ENCODE measurements around the gene CRIP3.
"Not testable (repeated sequence)": the region's sequence is repeated elsewhere in the genome, so short reads cannot be mapped to it uniquely, and the experiment has no call there.

The CRIP3 gene, protein sequence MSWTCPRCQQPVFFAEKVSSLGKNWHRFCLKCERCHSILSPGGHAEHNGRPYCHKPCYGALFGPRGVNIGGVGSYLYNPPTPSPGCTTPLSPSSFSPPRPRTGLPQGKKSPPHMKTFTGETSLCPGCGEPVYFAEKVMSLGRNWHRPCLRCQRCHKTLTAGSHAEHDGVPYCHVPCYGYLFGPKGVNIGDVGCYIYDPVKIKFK

GRCh38 chr6:43308101-43308989, at the start of gene CRIP3:
Gene CRIP3 (minus strand): TSS chr6:43308826. CDS start chr6:43308792, 34 bp downstream.
- DNase-seq (ENCODE audit: insufficient read length, low spot score): no peak

DNA sequence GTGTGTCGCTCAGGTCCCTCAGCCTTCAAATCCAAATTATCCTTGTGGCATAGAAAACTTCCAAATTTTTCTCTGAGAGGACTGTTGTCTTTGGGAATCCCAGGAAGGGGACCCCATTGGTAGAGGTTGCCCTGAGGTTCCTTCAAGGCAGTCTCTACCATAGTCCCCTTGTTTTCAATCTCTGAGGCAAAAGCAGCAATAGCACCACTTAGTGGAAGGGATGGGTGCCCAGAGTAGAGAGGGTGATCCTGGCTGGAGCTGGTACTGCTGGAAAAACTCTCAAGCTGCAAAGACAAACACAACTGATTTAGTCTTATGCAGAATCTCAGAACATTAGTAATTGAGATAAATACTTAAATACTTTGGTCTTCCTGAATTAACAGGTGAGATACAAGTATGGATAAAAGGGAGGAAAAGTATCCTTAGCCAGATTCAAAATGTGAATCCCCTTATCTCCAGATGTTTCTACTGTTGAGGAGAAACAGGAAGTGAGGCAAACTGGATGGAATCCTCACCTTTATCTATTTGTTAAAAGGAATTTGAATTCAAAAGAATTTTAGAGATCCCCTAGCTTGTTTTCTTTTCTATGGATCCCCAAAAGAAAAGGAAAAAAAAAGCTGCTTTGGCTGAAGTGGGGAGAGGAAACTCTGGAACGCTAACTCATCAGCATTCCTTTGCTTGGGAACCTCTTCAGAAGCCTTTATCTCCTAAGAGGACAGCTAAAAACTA, 47.4 kb upstream of the CRIP3 start:
- peak; percentile 29 for DNase-seq (ENCODE audit: insufficient read length, low spot score)
- no peak for FAIRE-seq

More at GRCh38 chr6:43308101-43308989, at the start of gene CRIP3:
- no peak for FAIRE-seq

GRCh38 chr6:43351951-43352350, 43.3 kb upstream of the CRIP3 start:
- not testable (repeated sequence) for DNase-seq (ENCODE audit: insufficient read length, low spot score); FAIRE-seq

DNA sequence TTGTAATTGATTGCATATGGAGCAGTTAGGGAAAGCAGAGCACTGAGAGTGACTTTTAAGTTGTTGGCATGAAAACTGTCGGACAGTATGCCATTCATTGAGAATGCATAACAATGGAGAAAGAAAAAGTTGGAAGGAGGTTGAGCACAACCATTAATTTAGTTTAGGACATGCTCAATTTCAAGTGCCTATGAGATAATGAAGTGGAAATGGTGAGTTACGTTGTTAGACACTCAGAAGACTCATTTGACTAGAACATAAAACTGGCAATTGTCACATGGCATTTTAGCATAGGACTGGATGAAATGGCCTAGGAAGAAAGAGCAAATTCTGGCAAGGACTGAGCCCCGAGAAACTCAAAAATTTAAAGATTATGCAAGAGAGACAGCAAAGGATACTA, 38.8 kb upstream of the CRIP3 start:
- DNase-seq (ENCODE audit: insufficient read length, low spot score): no peak
- no peak for FAIRE-seq

GRCh38 chr6:43347021-43347420, 38.4 kb upstream of the CRIP3 start:
- no peak for FAIRE-seq

DNA sequence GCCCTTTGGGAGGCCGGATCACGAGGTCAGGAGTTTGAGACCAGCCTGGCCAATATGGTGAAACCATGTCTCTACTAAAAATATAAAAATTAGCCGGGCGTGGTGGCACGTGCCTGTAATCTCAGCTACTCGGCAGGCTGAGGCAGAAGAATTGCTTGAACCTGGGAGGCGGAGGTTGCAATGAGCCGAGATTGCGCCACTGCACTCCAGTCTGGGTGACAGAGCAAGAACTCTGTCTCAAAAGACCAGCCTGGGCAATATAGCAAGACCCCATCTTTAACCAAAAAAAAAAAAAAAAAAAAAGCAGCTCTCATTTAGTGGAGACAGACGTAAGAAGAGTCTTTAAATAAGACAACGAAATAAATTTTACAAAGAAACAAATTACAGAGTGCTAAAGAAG, 37.6 kb upstream of the CRIP3 start:
- not testable (repeated sequence) for FAIRE-seq; DNase-seq (ENCODE audit: insufficient read length, low spot score)

More at GRCh38 chr6:43347021-43347420, 38.4 kb upstream of the CRIP3 start:
- no peak for DNase-seq (ENCODE audit: insufficient read length, low spot score)

DNA sequence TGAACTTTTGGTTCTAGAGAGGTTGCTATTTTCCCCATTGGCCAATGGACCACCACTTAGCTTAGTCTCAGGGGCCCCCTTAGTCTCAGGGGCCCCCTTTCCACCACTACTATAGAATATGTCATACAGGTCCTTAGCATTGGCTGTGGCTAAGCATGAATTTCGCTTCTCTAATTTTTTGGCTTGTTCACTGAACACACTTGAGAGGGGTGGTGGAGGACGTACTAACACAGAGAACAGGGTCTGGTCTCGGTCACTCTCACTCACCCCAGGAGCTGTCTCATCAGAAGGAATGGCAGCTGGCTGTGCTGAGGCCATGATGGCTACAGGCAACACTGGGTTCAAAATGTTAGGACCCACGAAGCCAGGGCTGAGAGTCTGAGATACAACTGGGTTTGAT, 30.5 kb upstream of the CRIP3 start:
- no peak for DNase-seq (ENCODE audit: insufficient read length, low spot score)
- no peak for FAIRE-seq

DNA sequence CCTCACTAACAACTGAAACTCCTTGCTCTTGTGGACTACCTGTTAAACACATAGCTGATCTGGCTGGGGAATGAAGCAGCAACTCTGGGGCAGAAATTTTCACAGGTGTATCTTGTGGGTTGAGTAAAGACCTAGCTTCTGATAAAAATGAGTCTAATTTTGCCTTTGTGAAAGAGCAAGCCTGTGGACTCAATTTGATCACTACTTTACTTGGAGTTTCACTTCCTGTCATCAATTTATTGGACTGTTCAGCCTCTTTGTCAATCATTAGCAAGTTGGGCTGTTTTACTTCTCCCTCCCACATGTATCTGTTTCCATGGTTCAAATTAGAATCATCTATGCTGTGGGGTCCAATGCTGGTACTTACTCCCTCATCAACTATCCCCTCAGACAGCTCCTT, 29.6 kb upstream of the CRIP3 start:
- DNase-seq (ENCODE audit: insufficient read length, low spot score) (no peak), FAIRE-seq (no peak)

DNA sequence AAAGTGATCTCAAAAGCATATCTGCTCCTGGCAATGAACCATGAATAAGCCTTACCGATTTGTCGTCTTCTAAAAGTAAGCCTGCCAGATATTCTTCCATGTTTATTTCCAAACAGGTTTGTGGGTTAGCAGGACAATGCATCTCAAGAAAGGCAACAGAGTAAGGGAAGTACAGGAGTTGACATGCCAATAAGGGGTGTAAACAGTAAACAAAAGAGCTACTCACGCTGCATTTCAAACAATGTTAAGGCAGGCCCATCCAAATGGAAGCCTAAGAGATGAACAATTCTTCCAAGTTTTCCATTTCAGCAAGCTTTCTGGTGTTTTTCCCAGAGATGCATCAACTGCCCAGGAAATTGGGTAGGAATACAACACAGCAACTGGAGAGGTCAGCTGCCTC, 27.8 kb upstream of the CRIP3 start:
- no peak for DNase-seq (ENCODE audit: insufficient read length, low spot score)
- no peak for FAIRE-seq

DNA sequence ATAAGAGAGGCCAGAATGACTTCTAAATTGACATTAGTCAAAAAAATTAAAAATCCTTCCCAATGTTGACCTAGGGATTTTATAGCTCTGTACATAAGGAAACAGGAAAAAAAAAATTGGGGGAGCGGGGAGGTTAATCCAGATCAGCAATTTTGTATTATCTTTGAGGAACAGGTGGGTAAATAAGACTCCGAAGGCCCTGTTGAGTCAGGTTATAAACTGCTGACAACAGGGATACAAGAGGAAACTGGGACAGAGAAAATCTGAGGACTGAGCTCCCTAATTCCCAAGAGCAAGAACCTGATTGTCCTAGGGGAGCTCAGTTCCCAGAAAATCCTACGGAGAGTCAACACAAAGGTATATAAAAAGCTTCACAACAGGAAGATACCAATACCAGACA, 26.8 kb upstream of the CRIP3 start:
- FAIRE-seq (no peak), DNase-seq (ENCODE audit: insufficient read length, low spot score) (no peak)

DNA sequence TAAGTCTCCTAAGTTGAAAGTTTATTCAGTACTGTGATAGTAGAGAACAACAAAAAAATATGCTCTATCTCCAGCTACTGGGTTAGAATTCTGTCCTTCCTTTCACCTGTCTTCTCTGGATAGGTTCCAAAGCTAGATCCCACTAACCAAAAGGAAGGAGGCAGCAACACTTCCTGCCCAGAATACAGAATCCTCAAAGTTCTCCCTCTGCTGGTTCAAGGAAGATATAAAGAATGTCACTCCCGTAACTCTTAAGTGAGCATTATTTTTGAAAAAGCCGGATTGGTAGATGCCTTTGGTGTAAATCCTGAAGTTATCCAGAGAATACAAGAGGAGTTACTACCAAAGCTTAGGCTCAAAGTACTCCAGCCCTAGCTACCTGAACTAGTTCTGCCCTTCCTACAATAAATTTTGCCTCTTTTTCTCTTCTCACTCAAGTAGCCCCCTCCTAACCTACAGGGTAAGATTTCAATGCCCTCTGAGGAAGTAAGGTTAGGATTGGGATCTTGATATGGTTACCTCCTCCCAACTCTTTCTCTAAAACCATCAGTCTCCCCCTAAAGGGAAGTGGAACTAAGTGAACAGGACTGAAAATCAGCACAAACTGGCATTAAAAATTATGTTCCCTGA, 26.0 kb upstream of the CRIP3 start:
- no peak for FAIRE-seq
- peak; percentile 69 for DNase-seq (ENCODE audit: insufficient read length, low spot score)

- DNase-seq (ENCODE audit: insufficient read length, low spot score): no peak
Measured at GRCh38 chr6:43331891-43332290, 23.3 kb upstream of the CRIP3 start.

DNA sequence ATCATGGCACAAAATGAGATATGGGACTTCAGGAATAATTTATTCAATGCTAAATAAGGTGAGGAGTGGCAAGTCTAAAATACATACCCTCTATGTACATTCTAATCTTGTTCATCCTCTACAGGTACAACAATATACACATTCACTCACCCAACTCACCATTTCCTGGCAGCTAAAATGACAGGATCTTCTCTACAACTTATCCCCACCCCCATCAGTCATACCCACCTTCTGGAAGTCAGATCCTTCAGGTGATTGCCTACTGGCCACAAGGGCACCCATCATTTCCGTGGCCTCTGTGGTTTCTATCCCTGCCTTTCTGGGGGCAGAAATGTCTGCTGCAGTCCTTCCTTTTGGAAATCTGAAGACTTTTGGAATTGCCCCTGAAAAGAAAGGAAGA, 22.8 kb upstream of the CRIP3 start:
- FAIRE-seq: peak; percentile 36

More at GRCh38 chr6:43331891-43332290, 23.3 kb upstream of the CRIP3 start:
- no peak for FAIRE-seq

GRCh38 chr6:43328528-43328927, 19.9 kb upstream of the CRIP3 start:
- FAIRE-seq (no peak), DNase-seq (ENCODE audit: insufficient read length, low spot score) (no peak)

More for the DNA sequence above, 22.8 kb upstream of the CRIP3 start:
- DNase-seq (ENCODE audit: insufficient read length, low spot score): no peak

GRCh38 chr6:43325876-43326275, 17.2 kb upstream of the CRIP3 start:
- no peak for DNase-seq (ENCODE audit: insufficient read length, low spot score)
- FAIRE-seq: no peak

GRCh38 chr6:43318011-43318410, 9.4 kb upstream of the CRIP3 start:
- DNase-seq (ENCODE audit: insufficient read length, low spot score) (no peak), FAIRE-seq (no peak)

- FAIRE-seq: no peak
- DNase-seq (ENCODE audit: insufficient read length, low spot score): no peak
Measured at GRCh38 chr6:43313813-43314212, 5.2 kb upstream of the CRIP3 start.

DNA sequence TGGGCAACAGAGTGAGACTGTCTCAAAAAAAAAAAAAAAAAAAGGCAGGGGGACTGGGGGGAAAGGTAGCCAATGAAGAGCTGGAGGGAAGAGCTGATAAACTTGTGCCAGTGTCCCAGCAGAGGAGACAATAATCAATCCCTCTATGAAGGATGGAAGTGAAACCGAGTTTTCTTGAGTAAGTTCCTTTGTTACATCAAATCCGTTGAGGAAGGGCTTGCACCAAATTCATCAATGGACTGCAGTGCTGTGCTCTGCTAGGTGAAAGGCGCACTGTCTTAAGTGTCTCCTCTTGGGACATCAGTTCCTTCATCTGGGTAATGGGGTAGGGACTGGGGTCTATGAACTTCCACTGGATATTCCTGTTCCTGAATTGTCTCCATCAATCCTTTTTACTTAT, 3.0 kb upstream of the CRIP3 start:
- no peak for FAIRE-seq

DNA sequence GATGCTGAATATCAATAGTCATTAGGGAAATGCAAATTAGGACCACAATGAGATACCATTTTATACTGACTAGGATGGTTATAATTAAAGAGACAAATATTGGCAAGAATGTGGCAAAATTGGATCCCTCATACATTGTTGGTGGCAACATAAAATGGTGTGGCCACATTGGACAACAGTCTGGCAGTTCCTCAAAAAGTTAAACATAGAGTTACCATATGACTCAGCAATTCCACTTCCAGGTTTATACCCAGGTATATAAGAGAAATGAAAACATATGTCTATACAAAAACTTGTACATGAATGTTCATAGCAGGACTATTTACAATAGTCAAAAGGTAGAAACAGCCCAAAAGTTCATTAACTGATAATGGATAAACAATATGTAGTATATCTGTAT, 2.0 kb upstream of the CRIP3 start:
- DNase-seq (ENCODE audit: insufficient read length, low spot score) (no peak), FAIRE-seq (no peak)

More for the DNA sequence above, 3.0 kb upstream of the CRIP3 start:
- no peak for DNase-seq (ENCODE audit: insufficient read length, low spot score)

DNA sequence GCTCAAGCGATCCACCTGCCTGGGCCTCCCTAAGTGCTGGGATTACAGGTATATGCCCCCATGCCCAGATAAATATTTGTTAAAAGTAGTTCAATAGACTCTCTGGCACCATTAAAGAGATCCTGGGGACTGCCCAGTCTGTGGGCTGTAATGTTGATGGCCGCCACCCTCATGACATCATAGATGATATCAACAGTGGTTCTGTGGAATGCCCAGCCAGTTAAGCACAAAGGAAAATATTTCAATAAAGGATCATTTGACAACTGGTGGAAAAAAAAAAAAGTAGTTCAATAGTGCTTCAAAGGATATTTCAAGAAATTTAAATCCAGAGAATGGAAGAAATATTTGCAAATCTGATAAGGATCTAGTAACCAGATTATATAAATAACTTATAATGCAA, 1.5 kb upstream of the CRIP3 start:
- DNase-seq (ENCODE audit: insufficient read length, low spot score): no peak
- FAIRE-seq: no peak

GRCh38 chr6:43308990-43309477, 408 bp upstream of the CRIP3 start:
- no peak for DNase-seq (ENCODE audit: insufficient read length, low spot score)
- FAIRE-seq: no peak

All from HTR-8/SVneo (cell line).